Adrenal gland (tissue), 5 donors: Measurements from ENCODE around the gene DCAF8L2.

Experiments used
- CTCF ChIP-seq, 6 experiments: fragments of 450-650 bp in 4 of 6; fragments of 200-600 bp in 2 of 6; sonication (generic) in 1 of 6; IDR thresholded peaks; 1 replicate in 5 of 6; 2 replicates in 1 of 6; pipeline versions ENCODE4 v1.5.1 to v1.8.0; 2016 to 2021; ENCODE audit warnings: antibody characterized with exemption in 6 of 6, mild to moderate bottlenecking in 2 of 6, moderate library complexity in 1 of 6
- POLR2A ChIP-seq, 2 donors: fragments of 450-650 bp; IDR thresholded peaks; one replicate each; pipeline ENCODE4 v1.6.1; 2017; ENCODE audit warnings: antibody characterized with exemption in 2 of 2, mild to moderate bottlenecking in 2 of 2, moderate library complexity in 1 of 2
- donor health status: DM: no; HTN: no; CAD: no.

- no peak for TF ChIP-seq POLR2A (IDR thresholded peaks at IDR 0.05)
- TF ChIP-seq CTCF (IDR thresholded peaks at IDR 0.05): no peak
Measured at GRCh38 chrX:27797575-27797974, 207.4 kb downstream of the DCAF8L2 start.
